NCI-H345 (cell line): Measurements from ENCODE around the gene CBY3.
"Not testable (repeated sequence)": the region's sequence is repeated elsewhere in the genome, so short reads cannot be mapped to it uniquely, and the experiment has no call there.

ENCODE experiments used
- DNase-seq: peaks from one replicate; lab custom pipeline; 2025; lab: John Stamatoyannopoulos, UW

CBY3 gene

DNA sequence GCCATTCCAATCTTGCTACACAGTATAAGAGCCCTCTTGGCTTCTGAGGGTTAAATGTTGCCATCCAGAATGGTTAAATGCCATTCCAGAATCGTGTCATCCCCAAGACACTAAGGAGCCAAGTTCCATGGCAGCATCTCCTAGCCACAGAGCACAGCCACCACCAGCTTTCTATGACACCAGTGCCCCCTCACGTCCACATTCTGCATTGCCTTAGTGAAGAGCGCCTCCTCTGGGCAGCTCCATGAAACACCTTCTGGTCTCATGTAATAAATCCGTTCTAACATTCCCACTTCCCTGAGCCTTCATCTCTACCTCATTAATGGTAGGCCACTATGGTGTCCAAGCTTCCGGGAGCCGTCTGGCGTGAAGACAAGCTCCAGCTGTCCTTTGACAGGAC lies 12.4 kb downstream of the CBY3 start:
- no peak for DNase-seq

DNA sequence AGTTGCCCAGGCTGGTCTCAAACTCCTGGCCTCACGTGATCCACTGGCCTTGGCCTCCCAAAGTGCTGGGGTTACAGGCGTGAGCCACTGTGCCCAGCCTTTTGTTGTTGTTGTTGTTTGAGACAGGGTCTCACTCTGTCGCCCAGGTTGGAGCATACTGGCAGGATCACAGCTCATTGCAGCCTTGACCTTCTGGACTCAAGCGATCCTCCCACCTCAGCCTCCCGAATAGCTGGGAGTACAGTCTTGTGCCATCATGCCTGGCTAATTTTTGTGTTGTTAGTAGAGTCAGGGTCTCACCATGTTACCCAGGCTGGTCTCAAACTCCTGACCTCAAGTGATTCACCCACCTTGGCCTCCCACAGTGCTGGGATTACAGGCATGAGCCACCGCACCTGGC lies 19.2 kb downstream of the CBY3 start:
- not testable (repeated sequence) for DNase-seq

DNA sequence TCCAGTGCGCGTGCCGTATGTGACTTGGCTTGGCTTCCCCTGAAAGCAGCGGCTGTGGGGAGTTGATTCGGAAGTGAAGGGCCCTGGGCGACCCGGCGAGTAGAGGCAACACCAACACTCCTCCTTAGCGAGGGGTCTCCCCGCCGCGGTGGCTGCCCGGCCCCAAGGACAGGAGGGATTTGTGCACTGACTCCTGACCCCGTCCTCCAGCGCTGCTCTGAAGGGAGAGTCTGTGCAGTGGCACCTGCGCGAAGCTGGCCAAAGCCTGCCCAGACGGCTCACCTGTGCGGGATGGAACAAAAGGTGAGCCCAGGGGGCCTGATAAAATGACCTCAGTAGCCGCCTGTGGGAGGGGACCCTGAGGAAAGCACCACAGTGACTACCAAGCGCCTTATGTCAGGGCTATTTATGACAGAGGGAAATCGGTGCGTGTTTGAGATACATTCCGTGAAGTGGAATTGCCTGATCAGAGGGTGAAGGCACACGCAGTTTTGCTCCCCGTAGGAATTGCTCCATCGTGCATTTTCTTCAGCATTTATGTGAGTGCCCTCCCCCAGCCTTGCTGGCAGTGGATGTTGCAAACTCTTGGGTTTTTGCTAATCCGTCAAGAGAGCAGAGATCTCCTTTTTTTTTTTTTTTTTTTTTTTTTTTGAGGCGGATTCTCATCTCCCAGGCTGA lies 22.5 kb downstream of the CBY3 start:
- DNase-seq: peak; percentile 35

DNA sequence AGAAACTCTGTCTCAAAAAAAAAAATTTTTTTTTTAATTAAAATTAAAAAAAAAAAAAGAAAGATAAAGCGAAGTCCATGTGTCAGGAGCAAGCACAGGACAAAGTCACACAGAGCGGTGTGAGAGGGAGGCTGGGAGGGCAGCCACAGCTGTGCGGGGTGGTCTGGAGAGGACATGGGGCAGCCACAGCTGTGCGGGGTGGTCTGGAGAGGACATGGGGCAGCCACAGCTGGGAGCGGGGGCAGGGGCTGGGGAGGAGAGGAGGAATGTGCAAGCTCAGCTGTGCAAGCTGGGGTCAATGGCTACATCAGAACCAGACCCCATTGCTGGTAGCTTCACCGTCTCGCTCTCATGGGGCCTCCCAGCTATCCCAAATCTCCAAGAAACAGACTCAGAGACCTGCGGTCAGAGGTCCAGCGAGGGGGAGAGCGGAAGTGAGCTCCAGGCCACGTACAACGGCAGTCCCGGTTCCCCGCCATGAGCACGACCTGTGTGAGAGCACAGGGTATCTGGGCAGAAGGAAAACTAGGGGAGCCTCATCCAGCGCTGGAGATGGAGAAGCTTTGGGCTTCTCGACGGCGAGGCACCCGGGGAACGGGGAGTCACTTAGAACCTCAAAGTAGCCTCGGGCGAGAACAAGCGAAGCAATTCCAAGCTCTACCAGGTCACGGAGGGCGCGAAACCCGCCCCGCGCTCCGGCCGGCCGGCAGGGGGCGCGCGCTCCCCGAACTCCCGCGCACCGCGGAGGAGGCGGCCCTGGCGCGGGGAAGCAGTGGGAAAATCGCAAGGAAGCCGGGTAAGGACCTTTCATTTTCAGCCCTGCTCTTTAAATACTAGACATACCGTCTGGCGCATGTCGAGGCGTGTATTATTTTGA lies 23.3 kb downstream of the CBY3 start:
- DNase-seq: not testable (repeated sequence)

DNA sequence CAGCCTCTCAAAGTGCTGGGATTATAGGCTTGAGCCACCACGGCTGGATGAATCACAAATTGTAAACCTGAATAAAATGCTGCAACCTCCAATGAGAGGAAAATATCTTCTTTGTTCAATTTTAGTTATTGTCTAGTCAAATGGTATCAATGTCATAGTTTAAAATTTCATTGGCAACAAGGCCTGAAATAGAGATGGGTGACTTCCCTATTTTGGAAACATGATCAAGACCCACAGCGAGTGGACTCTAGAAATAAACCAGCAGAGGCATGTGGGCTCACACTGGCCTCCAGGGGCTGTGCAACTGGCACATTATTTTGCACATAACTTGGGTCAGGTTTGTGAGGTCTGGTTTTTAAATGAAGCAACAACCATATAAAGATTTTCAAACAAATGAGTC lies 27.7 kb downstream of the CBY3 start:
- DNase-seq: not testable (repeated sequence)

DNA sequence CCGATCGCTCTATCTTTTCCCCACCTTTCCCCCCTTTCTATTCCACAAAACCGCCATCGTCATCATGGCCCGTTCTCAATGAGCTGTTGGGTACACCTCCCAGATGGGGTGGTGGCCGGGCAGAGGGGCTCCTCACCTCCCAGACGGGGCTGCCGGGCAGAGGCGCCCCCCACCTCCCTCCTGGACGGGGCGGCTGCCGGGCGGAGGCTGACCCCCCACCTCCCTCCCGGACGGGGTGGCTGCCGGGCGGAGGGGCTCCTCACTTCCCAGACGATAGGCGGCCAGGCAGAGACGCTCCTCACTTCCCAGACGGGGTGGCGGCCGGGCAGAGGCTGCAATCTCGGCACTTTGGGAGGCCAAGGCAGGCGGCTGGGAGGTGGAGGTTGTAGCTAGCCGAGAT lies 30.6 kb downstream of the CBY3 start:
- DNase-seq: not testable (repeated sequence)

DNA sequence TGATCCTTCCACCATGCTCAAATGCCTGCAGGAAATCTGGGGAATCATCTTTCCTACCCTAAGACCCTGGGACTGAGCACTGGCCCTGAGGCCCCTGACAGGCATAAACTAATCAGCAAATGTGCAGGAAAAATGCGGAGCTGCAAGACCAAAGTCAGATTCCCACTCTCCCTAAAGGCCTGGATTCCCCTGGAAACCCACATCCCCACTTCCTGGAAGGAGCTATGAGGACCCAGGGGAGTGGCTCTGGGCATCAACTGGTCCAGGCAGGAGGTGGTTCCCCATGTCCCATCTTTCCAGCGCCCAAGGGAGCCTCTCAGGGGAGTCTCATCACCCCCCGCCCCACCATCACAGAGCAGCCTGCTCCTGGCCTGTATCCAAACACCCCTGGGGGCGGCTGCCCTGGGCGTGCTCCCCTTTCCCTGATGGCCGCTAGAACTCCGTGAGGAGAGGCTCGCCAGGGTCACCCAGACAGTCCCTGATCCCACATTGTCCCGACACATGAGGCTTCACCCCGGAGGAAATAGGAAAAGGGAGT lies 31.6 kb downstream of the CBY3 start:
- not testable (repeated sequence) for DNase-seq

DNA sequence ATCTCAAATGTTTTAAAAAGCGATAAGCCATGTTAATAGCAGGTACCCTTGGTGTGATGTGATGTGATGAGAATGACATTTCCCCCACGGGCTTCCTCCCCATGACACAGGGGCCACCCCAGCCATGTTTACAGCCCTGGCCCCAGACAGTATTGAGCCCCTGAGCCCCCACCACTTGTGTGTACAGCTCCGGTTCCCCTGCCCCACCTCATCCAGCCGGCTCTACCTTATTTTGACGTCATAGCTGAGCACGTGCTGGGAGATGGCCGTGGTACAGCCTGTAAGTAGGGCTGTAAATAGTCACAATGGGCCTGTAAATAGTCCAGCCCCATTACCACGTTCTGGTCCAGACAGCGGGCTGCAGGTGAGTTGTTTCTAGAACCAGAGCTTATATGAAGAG lies 32.4 kb downstream of the CBY3 start:
- no peak for DNase-seq

DNA sequence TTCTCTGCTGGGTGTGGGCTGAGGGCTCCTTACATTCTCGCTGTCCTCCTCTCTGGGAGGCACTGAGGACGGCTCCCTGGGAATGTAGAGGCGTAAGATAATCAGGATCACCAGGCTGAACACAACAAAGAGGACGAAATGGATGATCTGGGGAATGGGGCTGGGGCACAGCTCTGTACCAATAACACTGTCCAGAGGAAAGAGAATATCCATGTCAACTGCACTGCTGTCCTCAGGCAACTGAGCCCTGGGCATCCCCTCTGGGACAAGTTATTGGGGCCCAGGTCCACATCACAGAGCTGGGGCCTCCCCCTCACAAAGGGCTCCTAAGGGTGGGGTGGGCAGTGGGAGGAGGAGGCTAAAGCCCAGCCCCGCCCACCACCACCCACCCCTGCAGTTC lies 36.1 kb downstream of the CBY3 start:
- not testable (repeated sequence) for DNase-seq

DNA sequence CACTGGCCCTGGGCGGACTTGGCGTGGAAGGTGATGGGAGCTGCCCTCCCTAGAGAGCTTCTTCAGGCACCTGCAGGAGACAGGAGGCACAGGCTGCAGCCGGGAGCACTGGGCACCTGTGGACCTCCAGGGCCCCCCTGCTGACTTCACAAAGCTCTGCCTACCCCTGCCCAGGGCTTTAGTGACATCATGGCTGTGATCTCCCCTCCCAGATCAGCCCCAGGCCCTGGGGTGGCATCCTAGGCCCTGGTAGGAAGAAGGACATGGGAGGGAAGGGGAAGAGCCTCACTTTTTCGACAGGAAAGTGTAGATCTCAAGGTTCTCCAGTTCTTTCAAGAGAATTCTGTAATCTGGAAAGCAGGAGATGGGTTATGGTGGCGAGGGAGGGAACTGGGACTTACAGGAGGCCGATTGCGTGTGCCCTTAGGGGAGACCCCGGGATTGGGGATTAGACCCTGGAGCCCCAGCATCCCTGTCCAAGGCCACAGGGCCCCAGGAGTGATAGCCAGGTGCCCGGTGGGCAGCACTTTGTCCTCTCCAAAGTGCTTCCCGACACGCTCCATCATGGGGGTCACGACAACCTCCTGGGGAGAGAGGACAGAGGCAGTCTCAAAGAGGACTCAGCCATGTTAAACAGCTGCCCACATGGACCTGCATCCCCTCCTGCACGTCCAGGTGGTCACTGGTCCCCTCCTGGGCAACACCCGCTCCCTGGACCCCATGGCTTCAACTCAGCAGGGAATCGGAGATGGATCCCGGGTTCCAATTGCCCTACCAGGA lies 37.5 kb downstream of the CBY3 start:
- DNase-seq: not testable (repeated sequence)

DNA sequence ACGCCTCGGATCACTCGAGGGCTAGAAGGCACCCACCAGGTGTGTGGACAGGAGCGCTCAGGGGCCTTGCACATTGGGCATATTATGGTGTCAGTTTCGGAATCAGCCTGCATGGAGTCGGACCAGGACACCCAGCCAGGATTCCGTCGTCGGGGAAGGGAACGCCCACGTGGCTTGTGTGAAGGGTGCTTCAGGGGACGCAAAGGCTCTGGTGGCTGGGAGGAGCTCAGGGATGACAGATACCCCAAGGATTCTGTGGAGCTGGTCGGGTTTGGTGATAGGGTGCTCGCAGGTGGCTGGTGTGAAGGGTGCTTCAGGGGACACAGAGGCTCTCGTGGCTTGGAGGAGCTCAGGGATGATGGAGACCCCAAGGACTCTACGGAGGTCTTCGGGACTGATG lies 38.2 kb downstream of the CBY3 start:
- not testable (repeated sequence) for DNase-seq

DNA sequence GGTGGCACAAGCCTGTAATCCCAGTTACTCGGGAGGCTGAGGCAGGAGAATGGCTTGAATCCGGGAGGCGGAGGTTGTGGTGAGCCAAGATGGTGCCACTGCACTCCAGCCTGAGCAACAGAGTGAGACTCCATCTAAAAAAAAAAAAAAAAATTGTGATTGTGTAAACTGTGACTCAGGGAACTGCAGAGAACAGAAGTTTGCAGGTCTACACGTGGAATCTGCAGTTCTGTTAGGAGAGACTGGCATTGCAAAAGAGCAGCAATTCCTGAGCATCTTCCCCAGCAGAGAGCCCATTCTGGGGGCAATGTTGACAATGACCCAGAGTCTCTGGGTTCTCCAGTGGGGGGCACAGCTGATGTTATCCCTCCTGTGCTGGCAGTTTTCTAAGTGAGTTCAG lies 39.1 kb downstream of the CBY3 start:
- DNase-seq: not testable (repeated sequence)

DNA sequence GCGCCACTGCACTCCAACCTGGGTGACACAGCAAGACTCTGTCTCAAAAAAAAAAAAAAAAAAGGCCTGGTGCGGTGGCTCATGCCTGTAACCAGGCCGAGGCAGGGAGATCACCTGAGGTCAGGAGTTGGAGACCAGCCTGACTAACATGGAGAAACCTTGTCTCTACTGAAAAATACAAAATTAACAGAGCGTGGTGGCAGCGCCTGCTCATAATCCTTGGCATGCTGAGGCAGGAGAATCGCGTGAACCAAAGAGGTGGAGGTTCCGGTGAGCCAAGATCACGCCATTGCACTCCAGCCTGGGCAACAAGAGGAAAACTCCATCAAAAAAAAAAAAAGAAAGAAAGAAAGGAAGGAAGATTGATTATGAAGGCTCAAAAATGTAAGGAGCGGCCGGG lies 41.5 kb downstream of the CBY3 start:
- DNase-seq: not testable (repeated sequence)

DNA sequence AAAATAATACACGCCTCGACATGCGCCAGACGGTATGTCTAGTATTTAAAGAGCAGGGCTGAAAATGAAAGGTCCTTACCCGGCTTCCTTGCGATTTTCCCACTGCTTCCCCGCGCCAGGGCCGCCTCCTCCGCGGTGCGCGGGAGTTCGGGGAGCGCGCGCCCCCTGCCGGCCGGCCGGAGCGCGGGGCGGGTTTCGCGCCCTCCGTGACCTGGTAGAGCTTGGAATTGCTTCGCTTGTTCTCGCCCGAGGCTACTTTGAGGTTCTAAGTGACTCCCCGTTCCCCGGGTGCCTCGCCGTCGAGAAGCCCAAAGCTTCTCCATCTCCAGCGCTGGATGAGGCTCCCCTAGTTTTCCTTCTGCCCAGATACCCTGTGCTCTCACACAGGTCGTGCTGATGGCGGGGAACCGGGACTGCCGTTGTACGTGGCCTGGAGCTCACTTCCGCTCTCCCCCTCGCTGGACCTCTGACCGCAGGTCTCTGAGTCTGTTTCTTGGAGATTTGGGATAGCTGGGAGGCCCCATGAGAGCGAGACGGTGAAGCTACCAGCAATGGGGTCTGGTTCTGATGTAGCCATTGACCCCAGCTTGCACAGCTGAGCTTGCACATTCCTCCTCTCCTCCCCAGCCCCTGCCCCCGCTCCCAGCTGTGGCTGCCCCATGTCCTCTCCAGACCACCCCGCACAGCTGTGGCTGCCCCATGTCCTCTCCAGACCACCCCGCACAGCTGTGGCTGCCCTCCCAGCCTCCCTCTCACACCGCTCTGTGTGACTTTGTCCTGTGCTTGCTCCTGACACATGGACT lies 46.3 kb downstream of the CBY3 start:
- DNase-seq: not testable (repeated sequence)

DNA sequence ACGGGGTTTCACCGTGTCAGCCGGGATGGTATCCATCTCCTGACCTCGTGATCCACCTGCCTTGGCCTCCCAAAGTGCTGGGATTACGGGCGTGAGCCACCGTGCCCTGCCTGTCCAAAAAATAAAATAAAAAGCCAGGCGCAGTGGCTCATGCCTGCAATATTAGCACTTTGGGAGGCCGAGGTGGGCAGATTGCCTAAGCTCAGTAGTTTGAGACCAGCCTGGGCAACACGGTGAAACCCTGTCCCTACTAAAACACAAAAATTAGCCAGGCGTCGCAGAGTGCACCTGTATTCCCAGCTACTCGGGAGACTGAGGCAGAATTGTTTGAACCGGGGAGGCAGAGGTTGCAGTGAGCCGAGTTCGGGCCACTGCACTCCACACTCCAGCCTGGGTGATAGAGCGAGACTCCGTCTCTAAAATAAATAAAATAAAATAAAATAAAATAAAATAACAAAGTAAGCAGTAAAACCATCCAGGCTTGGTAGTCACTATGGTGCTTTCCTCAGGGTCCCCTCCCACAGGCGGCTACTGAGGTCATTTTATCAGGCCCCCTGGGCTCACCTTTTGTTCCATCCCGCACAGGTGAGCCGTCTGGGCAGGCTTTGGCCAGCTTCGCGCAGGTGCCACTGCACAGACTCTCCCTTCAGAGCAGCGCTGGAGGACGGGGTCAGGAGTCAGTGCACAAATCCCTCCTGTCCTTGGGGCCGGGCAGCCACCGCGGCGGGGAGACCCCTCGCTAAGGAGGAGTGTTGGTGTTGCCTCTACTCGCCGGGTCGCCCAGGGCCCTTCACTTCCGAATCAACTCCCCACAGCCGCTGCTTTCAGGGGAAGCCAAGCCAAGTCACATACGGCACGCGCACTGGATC lies 47.1 kb downstream of the CBY3 start:
- not testable (repeated sequence) for DNase-seq
